ENCODE results near the gene WIF1. TPM values are rescaled to one million over a fixed set of nuclear protein-coding genes. Genes with fewer than 3 reads are reported as not detected.
A peak's percentile ranks its signal among the peaks of the same experiment; 100 is the strongest.

Gene WIF1
- total RNA-seq, 1 experiment from 2014 or later = not detected

GRCh38 chr12:65113621-65114035 lies 7.5 kb downstream of the WIF1 start:
- intact Hi-C loops (cut with micrococcal nuclease; ENCODE audit: unreplicated experiment) = no loop called here
- H3K4me3 Mint-ChIP-seq (ENCODE audit: low read depth, unreplicated experiment) = no peak overlapping the region
- no peaks in the 10 kb centered on the region for H3K9me3 Mint-ChIP-seq (ENCODE audit: low read depth, unreplicated experiment)
- no TSS peak for BruUV-seq (replicated peaks)
- H3K27me3 Mint-ChIP-seq (ENCODE audit: unreplicated experiment) = peaks cover 34% of the 10 kb centered on the region
- DNase-seq = no peak
- no peak overlapping the region for H3K27ac Mint-ChIP-seq (ENCODE audit: unreplicated experiment)
- H3K4me1 Mint-ChIP-seq (ENCODE audit: low read depth, unreplicated experiment) = no peaks in the 10 kb centered on the region
- CTCF ChIA-PET = no interaction called here
- no peaks in the 10 kb centered on the region for H3K36me3 Mint-ChIP-seq (ENCODE audit: insufficient read depth, unreplicated experiment)
- TF ChIP-seq CTCF (IDR thresholded peaks at IDR 0.05; ENCODE audit: unreplicated experiment) = no peak

- Mint-ChIP-seq H3K4me1 (ENCODE audit: low read depth, unreplicated experiment) (no peaks in the 10 kb centered on the region), H3K36me3 (ENCODE audit: insufficient read depth, unreplicated experiment) (no peaks in the 10 kb centered on the region), H3K4me3 (ENCODE audit: low read depth, unreplicated experiment) (no peak overlapping the region), H3K27ac (ENCODE audit: unreplicated experiment) (no peak overlapping the region), H3K27me3 (ENCODE audit: unreplicated experiment) (peaks cover 14% of the 10 kb centered on the region), H3K9me3 (ENCODE audit: low read depth, unreplicated experiment) (no peaks in the 10 kb centered on the region)
- CTCF ChIA-PET = interaction anchor here (0.6 to 4.4 kb wide), 9 partner anchors 92 to 311 kb away, joined by 3 to 20 read pairs (median 4); no protein-coding TSS in a partner anchor
- TF ChIP-seq CTCF (IDR thresholded peaks at IDR 0.05; ENCODE audit: unreplicated experiment) = peak; percentile 46
- intact Hi-C loops (cut with micrococcal nuclease; ENCODE audit: unreplicated experiment) = loop anchor here (1.0 to 5.0 kb wide), 2 partner anchors 216 to 305 kb away; no protein-coding TSS in a partner anchor
- DNase-seq = no peak
- BruUV-seq (replicated peaks) = no TSS peak
Measured at GRCh38 chr12:65106948-65107347, 14.2 kb downstream of the WIF1 start.

GRCh38 chr12:65100140-65100539 lies 21.0 kb downstream of the WIF1 start:
- Mint-ChIP-seq H3K9me3 (ENCODE audit: low read depth, unreplicated experiment) (no peaks in the 10 kb centered on the region), H3K4me3 (ENCODE audit: low read depth, unreplicated experiment) (no peak overlapping the region), H3K27ac (ENCODE audit: unreplicated experiment) (no peak overlapping the region), H3K36me3 (ENCODE audit: insufficient read depth, unreplicated experiment) (no peaks in the 10 kb centered on the region), H3K4me1 (ENCODE audit: low read depth, unreplicated experiment) (no peaks in the 10 kb centered on the region), H3K27me3 (ENCODE audit: unreplicated experiment) (peaks cover 13% of the 10 kb centered on the region)
- CTCF ChIA-PET = no interaction called here
- intact Hi-C loops (cut with micrococcal nuclease; ENCODE audit: unreplicated experiment) = loop anchor here (1.0 kb wide), 1 partner anchor 209 kb away; no protein-coding TSS in a partner anchor
- no TSS peak for BruUV-seq (replicated peaks)
- DNase-seq = peak; percentile 39
- peak; percentile 27 for TF ChIP-seq CTCF (IDR thresholded peaks at IDR 0.05; ENCODE audit: unreplicated experiment)

GRCh38 chr12:65099182-65099581 lies 21.9 kb downstream of the WIF1 start:
- H3K27me3 Mint-ChIP-seq (ENCODE audit: unreplicated experiment) = peaks cover 13% of the 10 kb centered on the region
- H3K4me1 Mint-ChIP-seq (ENCODE audit: low read depth, unreplicated experiment) = no peaks in the 10 kb centered on the region
- no peaks in the 10 kb centered on the region for H3K36me3 Mint-ChIP-seq (ENCODE audit: insufficient read depth, unreplicated experiment)
- intact Hi-C loops (cut with micrococcal nuclease; ENCODE audit: unreplicated experiment) = no loop called here
- H3K27ac Mint-ChIP-seq (ENCODE audit: unreplicated experiment) = no peak overlapping the region
- BruUV-seq (replicated peaks) = no TSS peak
- no peaks in the 10 kb centered on the region for H3K9me3 Mint-ChIP-seq (ENCODE audit: low read depth, unreplicated experiment)
- TF ChIP-seq CTCF (IDR thresholded peaks at IDR 0.05; ENCODE audit: unreplicated experiment) = no peak
- DNase-seq = no peak
- no peak overlapping the region for H3K4me3 Mint-ChIP-seq (ENCODE audit: low read depth, unreplicated experiment)
- CTCF ChIA-PET = interaction anchor here (0.6 to 1.1 kb wide), 2 partner anchors 48 to 297 kb away, joined by 4 to 5 read pairs; no protein-coding TSS in a partner anchor
